ENCODE data around the gene LENEP. TPM values are rescaled to one million over a fixed set of nuclear protein-coding genes. Genes with fewer than 3 reads are reported as not detected.
A peak's percentile ranks its signal among the peaks of the same experiment; 100 is the strongest.
"Not testable (repeated sequence)": the region's sequence is repeated elsewhere in the genome, so short reads cannot be mapped to it uniquely, and the experiment has no call there.

Gene LENEP
- total RNA-seq, 1 donor from 2014 or later = not detected

GRCh38 chr1:154972517-154973343 is 20.7 kb upstream of the LENEP start:
- intact Hi-C loops (cut with micrococcal nuclease) = no loop called here
- peak; percentile 53 for DNase-seq
- no peak for ATAC-seq

- DNase-seq (peak; percentile 95), ATAC-seq (peak; percentile 55)
- intact Hi-C loops (cut with micrococcal nuclease) = no loop called here
Measured at GRCh38 chr1:154973344-154974101, 19.9 kb upstream of the LENEP start.

- intact Hi-C loops (cut with micrococcal nuclease) = no loop called here
- DNase-seq (peak; percentile 98), ATAC-seq (peak; percentile 87)
Measured at GRCh38 chr1:154974102-154974807, 19.1 kb upstream of the LENEP start, which contains the start of gene CKS1B. Gene CKS1B, plus strand, starts transcription at chr1:154974681. Its CDS starts 65 bp downstream, at chr1:154974746.

GRCh38 chr1:154974808-154975408 is 18.5 kb upstream of the LENEP start:
- intact Hi-C loops (cut with micrococcal nuclease) = no loop called here
- ATAC-seq (peak; percentile 67), DNase-seq (peak; percentile 94)

- ATAC-seq = no peak
- DNase-seq = peak; percentile 64
- intact Hi-C loops (cut with micrococcal nuclease) = no loop called here
Measured at GRCh38 chr1:154975409-154976059, 17.9 kb upstream of the LENEP start.

GRCh38 chr1:154977762-154978161 is 15.6 kb upstream of the LENEP start:
- intact Hi-C loops (cut with micrococcal nuclease); DNase-seq; ATAC-seq: not testable (repeated sequence)

GRCh38 chr1:154978360-154978759 is 15.0 kb upstream of the LENEP start:
- ATAC-seq = no peak
- DNase-seq = no peak
- intact Hi-C loops (cut with micrococcal nuclease) = no loop called here

- ATAC-seq (no peak), DNase-seq (no peak)
- intact Hi-C loops (cut with micrococcal nuclease) = no loop called here
Measured at GRCh38 chr1:154982341-154982740, 11.0 kb upstream of the LENEP start.

GRCh38 chr1:154982897-154983648 is 10.3 kb upstream of the LENEP start, which contains the start of gene FLAD1:
Gene FLAD1, plus strand, starts transcription at chr1:154983344. Its CDS starts 351 bp downstream, at chr1:154983695.
- peak; percentile 100 for ATAC-seq
- intact Hi-C loops (cut with micrococcal nuclease) = no loop called here
- peak; percentile 93 for DNase-seq

- intact Hi-C loops (cut with micrococcal nuclease) = no loop called here
- DNase-seq (no peak), ATAC-seq (no peak)
Measured at GRCh38 chr1:154983776-154984466, 9.5 kb upstream of the LENEP start.

GRCh38 chr1:154986736-154987135 is 6.7 kb upstream of the LENEP start:
- intact Hi-C loops (cut with micrococcal nuclease); ATAC-seq; DNase-seq: not testable (repeated sequence)

- DNase-seq (no peak), ATAC-seq (no peak)
- intact Hi-C loops (cut with micrococcal nuclease) = no loop called here
Measured at GRCh38 chr1:154987326-154987725, 6.1 kb upstream of the LENEP start.

GRCh38 chr1:154988058-154988954 is 5.1 kb upstream of the LENEP start:
- DNase-seq = no peak

GRCh38 chr1:154989195-154989860 is 4.1 kb upstream of the LENEP start:
- intact Hi-C loops (cut with micrococcal nuclease) = no loop called here
- DNase-seq (no peak), ATAC-seq (no peak)

More at GRCh38 chr1:154988058-154988954, 5.1 kb upstream of the LENEP start:
- no peak for ATAC-seq
- intact Hi-C loops (cut with micrococcal nuclease) = no loop called here

- ATAC-seq (no peak), DNase-seq (no peak)
- intact Hi-C loops (cut with micrococcal nuclease) = no loop called here
Measured at GRCh38 chr1:154990276-154990675, 3.1 kb upstream of the LENEP start.
